Activated T-helper 1 cell treated with anti-CD3 and anti-CD28 coated beads, Interleukin-12 subunit alpha, Interleukin-12 subunit beta, Interleukin-2, Interleukin-4 antibody, amounts not matched to agents 30 ng/mL and 10 ng/mL and 1 ng/mL, durations not matched to agents 14 hours and 24 hours and 36 hours (primary cell): ENCODE results near the gene CCNE1. TPM values are rescaled to one million over a fixed set of nuclear protein-coding genes. Genes with fewer than 3 reads are reported as not detected.
A peak's percentile ranks its signal among the peaks of the same experiment; 100 is the strongest.
"Not testable (repeated sequence)": the region's sequence is repeated elsewhere in the genome, so short reads cannot be mapped to it uniquely, and the experiment has no call there.

Source experiments
- DNase-seq: peaks from one replicate; pipeline ENCODE4 v3.0.0; 2021; ENCODE audit warnings: low spot score
- H3K27ac Mint-ChIP-seq: one replicate; pipeline ENCODE4 v1.8.0; 2021; ENCODE audit warnings: mild to moderate bottlenecking, mixed read lengths
- H3K27me3 Mint-ChIP-seq: one replicate; pipeline ENCODE4 v1.8.0; 2022; ENCODE audit warnings: mild to moderate bottlenecking, moderate library complexity, mixed read lengths; ENCODE audit not compliant: insufficient read depth
- H3K36me3 Mint-ChIP-seq: one replicate; pipeline ENCODE4 v1.8.0; 2021; ENCODE audit warnings: low read depth, mixed read lengths
- H3K4me1 Mint-ChIP-seq: one replicate; pipeline ENCODE4 v1.8.0; 2021; ENCODE audit warnings: low read depth, mixed read lengths
- H3K4me3 Mint-ChIP-seq: one replicate; pipeline ENCODE4 v1.8.0; 2021; ENCODE audit warnings: mild to moderate bottlenecking, moderate library complexity, mixed read lengths
- H3K9me3 Mint-ChIP-seq: one replicate; pipeline ENCODE4 v1.8.0; 2021; ENCODE audit warnings: mixed read lengths
- intact Hi-C: fragments of 100-400 bp; cut with micrococcal nuclease; formaldehyde crosslinking; loops from one replicate; pipeline ENCODE4 v1.15.1; 2024
- total RNA-seq: library from RNA; stranded (reverse); gene quantifications from 2 replicates; pipeline ENCODE4 v1.2.3, GENCODE V29; 2022

The CCNE1 gene
- total RNA-seq, 1 donor from 2014 or later = 58.4 TPM

DNA sequence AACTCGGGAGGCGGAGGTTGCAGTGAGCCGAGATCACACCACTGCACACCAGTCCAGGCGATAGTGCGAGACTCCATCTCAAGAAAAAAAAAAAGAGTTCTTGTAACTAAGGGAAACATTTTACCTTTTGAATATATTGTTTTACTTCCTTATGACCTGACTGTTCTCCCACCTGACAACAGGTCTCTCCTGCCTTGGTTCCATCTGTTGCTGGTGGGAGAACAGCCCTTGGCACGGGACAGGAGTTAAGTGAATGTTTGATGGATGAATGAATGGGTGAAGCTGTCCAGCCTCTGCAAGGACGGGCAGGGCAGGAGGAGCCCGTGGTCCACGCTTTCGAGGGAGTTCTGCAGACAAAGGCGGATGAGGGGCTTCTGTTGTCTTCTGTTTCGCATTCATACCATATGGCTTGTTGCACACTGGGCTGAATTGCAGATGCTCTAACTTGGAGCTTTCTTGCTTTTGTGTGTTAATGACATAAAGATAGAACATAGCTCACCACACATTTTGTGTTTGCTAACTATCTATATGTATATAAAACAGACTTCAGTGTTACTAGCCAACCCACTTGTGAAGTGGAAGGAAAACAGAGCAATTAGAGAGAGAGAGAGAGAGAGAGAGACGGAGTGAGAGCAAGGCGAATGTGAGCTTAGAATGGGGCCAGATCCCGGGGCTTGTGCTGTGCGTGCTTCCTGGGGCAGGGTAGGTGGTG is 16.2 kb upstream of the CCNE1 start:
- no peak overlapping the region for H3K27ac Mint-ChIP-seq
- intact Hi-C loops = no loop called here
- no peak for DNase-seq
- H3K36me3 Mint-ChIP-seq = no peaks in the 10 kb centered on the region
- H3K4me3 Mint-ChIP-seq = no peak overlapping the region
- peaks cover 12% of the 10 kb centered on the region for H3K27me3 Mint-ChIP-seq
- no peaks in the 10 kb centered on the region for H3K9me3 Mint-ChIP-seq
- H3K4me1 Mint-ChIP-seq = peaks cover 21% of the 10 kb centered on the region

DNA sequence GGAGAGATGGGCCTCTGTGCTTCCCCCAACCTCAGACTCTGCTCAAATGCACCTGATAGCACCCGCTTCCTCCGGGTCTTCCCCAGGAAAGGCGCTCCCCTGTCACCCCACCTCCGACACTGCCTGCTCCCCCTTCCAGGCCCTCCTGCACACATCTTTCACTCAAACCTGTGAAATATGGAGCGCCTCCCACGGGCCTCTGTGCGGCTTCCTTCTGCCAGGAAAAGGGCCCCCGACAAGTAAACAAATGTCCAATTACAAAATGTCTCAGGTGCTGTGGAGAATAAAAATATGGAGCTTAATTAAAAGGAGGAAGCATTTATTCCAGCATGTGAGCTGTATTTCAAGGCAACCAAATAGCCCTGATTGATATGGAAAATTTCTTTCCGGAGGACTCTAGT is 15.6 kb upstream of the CCNE1 start:
- H3K4me3 Mint-ChIP-seq = no peak overlapping the region
- H3K27ac Mint-ChIP-seq = no peak overlapping the region
- H3K27me3 Mint-ChIP-seq = peaks cover 12% of the 10 kb centered on the region
- no peaks in the 10 kb centered on the region for H3K36me3 Mint-ChIP-seq
- DNase-seq = no peak
- peaks cover 21% of the 10 kb centered on the region for H3K4me1 Mint-ChIP-seq
- H3K9me3 Mint-ChIP-seq = no peaks in the 10 kb centered on the region
- intact Hi-C loops = no loop called here

DNA sequence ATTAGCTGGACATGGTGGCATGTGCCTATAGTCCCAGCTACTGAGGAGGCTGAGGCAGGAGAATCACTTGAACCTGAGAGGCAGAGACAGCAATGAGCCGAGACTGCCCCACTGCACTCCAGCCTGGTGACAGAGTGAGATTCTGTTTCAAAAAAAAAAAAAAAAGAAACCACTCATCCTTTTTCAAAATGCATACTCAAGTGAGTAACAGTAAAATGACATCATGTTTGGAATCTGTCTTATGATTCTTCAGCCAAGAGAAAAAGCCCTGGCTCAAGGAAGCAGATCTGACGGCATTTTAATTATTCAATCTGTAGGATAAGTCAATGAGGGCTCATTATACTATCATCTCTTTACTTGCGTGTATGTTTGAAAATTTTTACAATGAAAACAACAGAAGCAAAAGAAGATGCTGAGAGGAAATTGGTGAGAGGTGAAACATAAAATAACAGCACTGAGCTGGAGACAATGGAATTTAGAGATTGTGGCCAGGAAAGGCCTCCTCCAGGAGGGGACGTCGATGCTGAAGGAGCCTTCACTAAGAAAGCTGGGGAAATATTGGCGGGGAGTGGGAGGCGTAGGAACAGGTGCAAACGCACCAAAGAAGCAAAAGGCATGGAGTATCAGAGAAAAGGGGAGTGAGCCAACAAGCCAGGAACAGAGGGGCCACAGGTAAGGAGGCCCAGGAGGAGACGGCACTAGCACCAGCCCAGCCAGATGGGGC is 12.9 kb upstream of the CCNE1 start:
- no peaks in the 10 kb centered on the region for H3K36me3 Mint-ChIP-seq
- H3K4me1 Mint-ChIP-seq = peaks cover 13% of the 10 kb centered on the region
- no peak for DNase-seq
- H3K9me3 Mint-ChIP-seq = no peaks in the 10 kb centered on the region
- no peak overlapping the region for H3K4me3 Mint-ChIP-seq
- intact Hi-C loops = no loop called here
- H3K27ac Mint-ChIP-seq = no peak overlapping the region
- H3K27me3 Mint-ChIP-seq = peaks cover 12% of the 10 kb centered on the region

GRCh38 chr19:29800100-29800825 is 11.5 kb upstream of the CCNE1 start:
- H3K27me3 Mint-ChIP-seq = peaks cover 12% of the 10 kb centered on the region
- H3K4me3 Mint-ChIP-seq = no peak overlapping the region
- H3K36me3 Mint-ChIP-seq = no peaks in the 10 kb centered on the region
- intact Hi-C loops = no loop called here
- H3K9me3 Mint-ChIP-seq = no peaks in the 10 kb centered on the region
- H3K27ac Mint-ChIP-seq = no peak overlapping the region
- DNase-seq = no peak
- peaks cover 24% of the 10 kb centered on the region for H3K4me1 Mint-ChIP-seq

- intact Hi-C loops, H3K27me3 Mint-ChIP-seq, H3K36me3 Mint-ChIP-seq, H3K9me3 Mint-ChIP-seq, DNase-seq, H3K4me3 Mint-ChIP-seq, H3K27ac Mint-ChIP-seq: not testable (repeated sequence)
- peaks cover 14% of the 10 kb centered on the region for H3K4me1 Mint-ChIP-seq
Observed at GRCh38 chr19:29803951-29804350, 7.8 kb upstream of the CCNE1 start.

DNA sequence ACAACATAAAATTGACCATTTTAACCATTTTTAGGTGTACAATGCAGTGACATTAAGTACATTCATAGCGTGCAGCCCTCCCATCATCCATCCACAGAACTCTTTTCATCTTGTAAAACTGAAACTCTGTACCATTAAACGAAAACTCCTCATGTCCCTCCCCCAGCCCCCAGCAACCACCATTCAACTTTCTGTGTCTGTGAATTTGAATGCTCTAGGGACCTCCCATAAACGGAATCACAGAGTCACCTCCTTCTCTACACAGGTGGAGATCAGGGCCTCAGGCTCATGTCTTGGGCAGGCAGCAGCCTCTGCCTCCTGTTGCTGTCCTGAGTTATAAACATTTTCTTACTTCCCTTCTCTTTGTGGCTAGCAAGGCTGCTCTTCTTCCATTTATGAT is 7.3 kb upstream of the CCNE1 start:
- Mint-ChIP-seq H3K4me3 (no peak overlapping the region), H3K27ac (peak overlapping the region; percentile 19), H3K4me1 (peaks cover 11% of the 10 kb centered on the region), H3K36me3 (no peaks in the 10 kb centered on the region), H3K9me3 (no peaks in the 10 kb centered on the region), H3K27me3 (no peaks in the 10 kb centered on the region)
- intact Hi-C loops = no loop called here
- no peak for DNase-seq

DNA sequence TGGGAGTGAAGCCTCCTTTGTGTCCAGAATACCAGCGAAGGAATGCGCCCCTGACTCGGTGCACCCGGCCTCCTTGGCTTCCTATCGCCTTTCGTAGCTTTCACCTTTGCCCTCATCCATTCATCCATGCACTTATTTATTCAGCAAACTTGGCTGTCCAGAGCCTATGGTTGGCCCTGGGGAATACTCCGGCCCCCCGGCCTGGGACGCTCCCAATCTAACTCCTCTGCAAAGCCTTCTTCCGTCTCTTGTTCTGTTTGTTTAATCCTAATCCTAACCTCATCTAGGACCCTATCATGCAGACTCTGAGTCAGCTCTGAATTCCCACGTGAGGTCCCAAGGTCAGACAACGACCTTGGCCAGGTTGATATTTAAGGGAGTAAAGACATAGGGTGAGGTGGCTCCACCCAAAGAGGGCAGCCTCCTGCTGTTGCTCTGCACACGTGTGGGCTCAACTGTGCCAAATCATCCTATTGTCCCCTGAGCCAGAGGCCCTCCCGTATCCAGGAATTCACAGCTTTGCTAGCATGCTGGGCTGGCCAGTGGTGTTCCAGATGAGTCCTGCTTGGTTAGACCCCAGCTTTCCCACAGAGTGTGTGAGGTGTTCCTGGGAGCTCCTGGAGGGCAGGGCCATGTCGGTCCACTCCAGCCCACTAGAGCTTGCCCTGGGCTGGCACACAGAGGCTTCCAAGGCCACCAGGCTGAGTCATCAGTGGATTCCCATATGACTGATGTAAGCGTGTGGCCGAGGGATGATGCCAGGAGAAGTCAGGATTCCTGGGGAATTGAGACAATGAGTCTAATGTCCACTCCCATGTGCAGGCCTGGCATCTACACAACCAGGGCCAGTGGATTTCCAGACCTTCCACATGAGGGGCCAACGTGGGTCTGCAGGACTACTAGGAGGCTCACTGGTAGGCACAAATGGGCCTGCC is 6.5 kb upstream of the CCNE1 start:
- H3K4me3 Mint-ChIP-seq = no peak overlapping the region
- peaks cover 12% of the 10 kb centered on the region for H3K4me1 Mint-ChIP-seq
- no peaks in the 10 kb centered on the region for H3K9me3 Mint-ChIP-seq
- DNase-seq = no peak
- peak overlapping the region; percentile 67 for H3K27ac Mint-ChIP-seq
- no peaks in the 10 kb centered on the region for H3K36me3 Mint-ChIP-seq
- intact Hi-C loops = no loop called here
- H3K27me3 Mint-ChIP-seq = no peaks in the 10 kb centered on the region

- H3K4me3 Mint-ChIP-seq = no peak overlapping the region
- intact Hi-C loops = no loop called here
- H3K27me3 Mint-ChIP-seq = no peaks in the 10 kb centered on the region
- peaks cover 19% of the 10 kb centered on the region for H3K4me1 Mint-ChIP-seq
- no peaks in the 10 kb centered on the region for H3K36me3 Mint-ChIP-seq
- DNase-seq = no peak
- H3K27ac Mint-ChIP-seq = no peak overlapping the region
- H3K9me3 Mint-ChIP-seq = no peaks in the 10 kb centered on the region
Observed at GRCh38 chr19:29806098-29806866, 5.5 kb upstream of the CCNE1 start.

DNA sequence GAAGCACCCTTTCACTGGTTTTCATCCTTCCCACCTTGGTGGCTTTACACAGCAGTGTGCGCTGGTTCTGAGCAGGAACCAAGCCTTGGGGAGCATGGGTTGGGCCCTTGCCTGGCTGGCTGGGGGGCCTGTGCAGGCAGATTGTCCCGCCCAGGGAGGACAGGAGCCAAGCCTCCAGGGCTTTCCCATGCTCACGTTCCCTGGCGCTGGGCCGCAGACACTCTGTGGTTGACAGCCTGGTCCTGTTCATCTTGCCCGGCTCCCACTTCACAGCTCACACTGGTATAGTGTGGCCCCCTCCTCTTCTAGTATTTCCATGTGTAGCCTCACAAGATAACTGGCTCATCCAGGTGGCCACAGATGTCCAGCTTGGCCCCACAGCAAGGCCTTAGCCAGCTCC is 4.6 kb upstream of the CCNE1 start:
- no peaks in the 10 kb centered on the region for H3K27me3 Mint-ChIP-seq
- H3K27ac Mint-ChIP-seq = peak overlapping the region; percentile 33
- H3K36me3 Mint-ChIP-seq = no peaks in the 10 kb centered on the region
- H3K9me3 Mint-ChIP-seq = no peaks in the 10 kb centered on the region
- intact Hi-C loops = no loop called here
- peaks cover 19% of the 10 kb centered on the region for H3K4me1 Mint-ChIP-seq
- H3K4me3 Mint-ChIP-seq = no peak overlapping the region
- DNase-seq = no peak

DNA sequence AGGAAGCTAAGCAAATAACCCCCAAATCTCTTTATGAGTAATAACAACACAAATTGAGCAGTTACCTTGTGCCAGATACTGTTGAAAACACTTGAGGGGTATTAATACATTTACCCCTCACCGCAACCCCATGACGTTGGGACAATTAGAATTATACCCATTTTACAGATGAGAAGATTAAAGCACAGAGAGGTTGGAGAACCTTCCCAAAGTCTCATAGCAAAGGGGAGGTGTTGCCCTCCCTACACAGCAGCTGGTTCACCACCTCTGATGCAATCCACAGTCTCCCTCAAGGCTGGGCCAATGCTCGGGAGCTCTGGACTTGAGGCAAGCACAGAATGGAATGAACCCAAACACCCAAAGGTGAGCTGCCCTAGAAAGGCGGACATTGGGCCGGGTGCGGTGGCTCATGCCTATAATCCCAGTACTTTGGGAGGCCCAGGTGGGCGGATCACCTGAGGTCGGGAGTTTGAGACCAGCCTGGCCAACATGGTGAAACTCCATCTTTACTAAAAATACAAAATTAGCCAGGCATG is 3.9 kb upstream of the CCNE1 start:
- Mint-ChIP-seq H3K27ac (no peak overlapping the region), H3K4me1 (peaks cover 22% of the 10 kb centered on the region)

DNA sequence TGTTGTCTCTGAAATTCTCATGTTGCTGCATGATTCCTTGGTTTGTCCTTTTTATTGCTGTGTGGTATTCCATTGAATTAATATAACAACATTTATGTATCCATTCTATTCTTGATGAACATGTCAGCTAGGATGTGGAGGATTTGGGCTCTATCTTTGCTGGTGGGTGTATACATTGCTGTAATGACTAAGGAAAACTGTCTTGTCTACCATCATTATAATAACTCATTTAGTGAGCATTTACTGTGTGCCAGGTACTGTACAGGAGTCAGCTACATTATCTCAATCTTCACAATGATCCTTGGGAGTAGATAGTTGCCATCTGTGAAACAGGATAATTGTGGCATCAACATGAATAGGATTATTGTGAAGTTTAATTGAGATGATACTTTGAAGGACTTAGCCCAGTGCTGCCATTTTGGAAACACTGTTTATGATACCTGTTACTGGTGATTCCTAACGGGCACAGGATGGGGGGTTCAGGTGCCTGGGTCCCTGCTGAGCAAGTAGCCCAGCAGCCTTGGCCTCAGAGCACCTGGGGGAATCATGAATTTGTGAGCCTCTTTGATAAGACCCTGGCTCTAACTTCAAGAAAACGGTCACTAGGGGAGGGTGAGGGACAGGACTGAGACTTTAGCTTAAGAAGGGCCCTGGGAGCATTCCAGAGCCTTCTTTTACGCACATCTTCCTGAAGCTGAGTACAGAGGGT is 1.8 kb upstream of the CCNE1 start:
- intact Hi-C loops = loop anchor here (2.0 kb wide), 1 partner anchor 203 kb away; the partner anchor contains the start of gene POP4
- Mint-ChIP-seq H3K27ac (peak overlapping the region; percentile 92), H3K4me3 (peak overlapping the region; percentile 86), H3K36me3 (peaks cover 20% of the 10 kb centered on the region), H3K27me3 (no peaks in the 10 kb centered on the region), H3K4me1 (peaks cover 35% of the 10 kb centered on the region), H3K9me3 (no peaks in the 10 kb centered on the region)
- no peak for DNase-seq

More for the DNA sequence above, 3.9 kb upstream of the CCNE1 start:
- Mint-ChIP-seq H3K4me3 (no peak overlapping the region), H3K9me3 (no peaks in the 10 kb centered on the region), H3K27me3 (no peaks in the 10 kb centered on the region), H3K36me3 (peaks cover 3% of the 10 kb centered on the region)
- DNase-seq = no peak
- intact Hi-C loops = no loop called here
